ENCODE data around the gene ITGA2B. TPM values are rescaled to one million over a fixed set of nuclear protein-coding genes. Genes with fewer than 3 reads are reported as not detected.
"Not testable (repeated sequence)": the region's sequence is repeated elsewhere in the genome, so short reads cannot be mapped to it uniquely, and the experiment has no call there.

The ITGA2B gene
- total RNA-seq, 1 donor from 2014 or later: 4.3 TPM

- Mint-ChIP-seq H3K27me3 (ENCODE audit: unreplicated experiment) (peaks cover 10% of the 10 kb centered on the region), H3K9me3 (ENCODE audit: unreplicated experiment) (no peaks in the 10 kb centered on the region), H3K4me1 (ENCODE audit: unreplicated experiment) (peaks cover 13% of the 10 kb centered on the region), H3K36me3 (ENCODE audit: low read depth, unreplicated experiment) (peaks cover 4% of the 10 kb centered on the region), H3K27ac (ENCODE audit: unreplicated experiment) (peak overlapping the region; percentile 96), H3K4me3 (ENCODE audit: unreplicated experiment) (peak overlapping the region; percentile 98)
- TF ChIP-seq, protein P1, sequence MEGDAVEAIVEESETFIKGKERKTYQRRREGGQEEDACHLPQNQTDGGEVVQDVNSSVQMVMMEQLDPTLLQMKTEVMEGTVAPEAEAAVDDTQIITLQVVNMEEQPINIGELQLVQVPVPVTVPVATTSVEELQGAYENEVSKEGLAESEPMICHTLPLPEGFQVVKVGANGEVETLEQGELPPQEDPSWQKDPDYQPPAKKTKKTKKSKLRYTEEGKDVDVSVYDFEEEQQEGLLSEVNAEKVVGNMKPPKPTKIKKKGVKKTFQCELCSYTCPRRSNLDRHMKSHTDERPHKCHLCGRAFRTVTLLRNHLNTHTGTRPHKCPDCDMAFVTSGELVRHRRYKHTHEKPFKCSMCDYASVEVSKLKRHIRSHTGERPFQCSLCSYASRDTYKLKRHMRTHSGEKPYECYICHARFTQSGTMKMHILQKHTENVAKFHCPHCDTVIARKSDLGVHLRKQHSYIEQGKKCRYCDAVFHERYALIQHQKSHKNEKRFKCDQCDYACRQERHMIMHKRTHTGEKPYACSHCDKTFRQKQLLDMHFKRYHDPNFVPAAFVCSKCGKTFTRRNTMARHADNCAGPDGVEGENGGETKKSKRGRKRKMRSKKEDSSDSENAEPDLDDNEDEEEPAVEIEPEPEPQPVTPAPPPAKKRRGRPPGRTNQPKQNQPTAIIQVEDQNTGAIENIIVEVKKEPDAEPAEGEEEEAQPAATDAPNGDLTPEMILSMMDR (IDR thresholded peaks at IDR 0.05; ENCODE audit: unreplicated experiment): no peak
- no peak for DNase-seq (ENCODE audit: low spot score)
Measured at GRCh38 chr17:44346064-44346844, 43.2 kb downstream of the ITGA2B start.

GRCh38 chr17:44345454-44346026 lies 43.9 kb downstream of the ITGA2B start:
- Mint-ChIP-seq H3K36me3 (ENCODE audit: low read depth, unreplicated experiment) (peaks cover 4% of the 10 kb centered on the region), H3K4me3 (ENCODE audit: unreplicated experiment) (peak overlapping the region; percentile 98), H3K4me1 (ENCODE audit: unreplicated experiment) (peaks cover 13% of the 10 kb centered on the region), H3K9me3 (ENCODE audit: unreplicated experiment) (no peaks in the 10 kb centered on the region), H3K27me3 (ENCODE audit: unreplicated experiment) (peaks cover 10% of the 10 kb centered on the region), H3K27ac (ENCODE audit: unreplicated experiment) (peak overlapping the region; percentile 96)
- DNase-seq (ENCODE audit: low spot score): peak; percentile 69
- TF ChIP-seq, protein P1 (IDR thresholded peaks at IDR 0.05; ENCODE audit: unreplicated experiment): peak; percentile 53

DNA sequence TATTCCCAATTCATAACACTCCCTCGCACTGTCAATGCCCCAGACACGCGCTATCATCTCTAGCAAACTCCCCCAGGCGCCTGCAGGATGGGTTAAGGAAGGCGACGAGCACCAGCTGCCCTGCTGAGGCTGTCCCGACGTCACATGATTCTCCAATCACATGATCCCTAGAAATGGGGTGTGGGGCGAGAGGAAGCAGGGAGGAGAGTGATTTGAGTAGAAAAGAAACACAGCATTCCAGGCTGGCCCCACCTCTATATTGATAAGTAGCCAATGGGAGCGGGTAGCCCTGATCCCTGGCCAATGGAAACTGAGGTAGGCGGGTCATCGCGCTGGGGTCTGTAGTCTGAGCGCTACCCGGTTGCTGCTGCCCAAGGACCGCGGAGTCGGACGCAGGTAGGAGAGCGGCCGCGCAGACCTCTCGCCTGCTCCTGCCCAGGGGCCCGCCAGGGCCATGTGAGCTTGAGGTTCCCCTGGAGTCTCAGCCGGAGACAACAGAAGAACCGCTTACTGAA lies 44.5 kb downstream of the ITGA2B start, which contains the start of gene GRN:
TSS of gene GRN (plus strand) at position 364 of the 515 bp plus-strand sequence. CDS start 3,863 bp downstream, outside the sequence.
- Mint-ChIP-seq H3K4me1 (ENCODE audit: unreplicated experiment) (peaks cover 13% of the 10 kb centered on the region), H3K9me3 (ENCODE audit: unreplicated experiment) (no peaks in the 10 kb centered on the region), H3K27ac (ENCODE audit: unreplicated experiment) (peak within 1 kb of the TSS; percentile 96), H3K4me3 (ENCODE audit: unreplicated experiment) (peak within 1 kb of the TSS; percentile 98), H3K27me3 (ENCODE audit: unreplicated experiment) (peaks cover 10% of the 10 kb centered on the region), H3K36me3 (ENCODE audit: low read depth, unreplicated experiment) (peaks cover 4% of the 10 kb centered on the region)
- DNase-seq (ENCODE audit: low spot score): peak; percentile 90
- TF ChIP-seq, protein P1 (IDR thresholded peaks at IDR 0.05; ENCODE audit: unreplicated experiment): no peak

- DNase-seq (ENCODE audit: low spot score): no peak
- peaks cover 4% of the 10 kb centered on the region for H3K36me3 Mint-ChIP-seq (ENCODE audit: low read depth, unreplicated experiment)
- H3K27me3 Mint-ChIP-seq (ENCODE audit: unreplicated experiment): peaks cover 8% of the 10 kb centered on the region
- no peak overlapping the region for H3K4me3 Mint-ChIP-seq (ENCODE audit: unreplicated experiment)
- peaks cover 13% of the 10 kb centered on the region for H3K4me1 Mint-ChIP-seq (ENCODE audit: unreplicated experiment)
- TF ChIP-seq, protein P1 (IDR thresholded peaks at IDR 0.05; ENCODE audit: unreplicated experiment): no peak
- H3K27ac Mint-ChIP-seq (ENCODE audit: unreplicated experiment): no peak overlapping the region
- H3K9me3 Mint-ChIP-seq (ENCODE audit: unreplicated experiment): no peaks in the 10 kb centered on the region
Measured at GRCh38 chr17:44343510-44344209, 45.8 kb downstream of the ITGA2B start.

DNA sequence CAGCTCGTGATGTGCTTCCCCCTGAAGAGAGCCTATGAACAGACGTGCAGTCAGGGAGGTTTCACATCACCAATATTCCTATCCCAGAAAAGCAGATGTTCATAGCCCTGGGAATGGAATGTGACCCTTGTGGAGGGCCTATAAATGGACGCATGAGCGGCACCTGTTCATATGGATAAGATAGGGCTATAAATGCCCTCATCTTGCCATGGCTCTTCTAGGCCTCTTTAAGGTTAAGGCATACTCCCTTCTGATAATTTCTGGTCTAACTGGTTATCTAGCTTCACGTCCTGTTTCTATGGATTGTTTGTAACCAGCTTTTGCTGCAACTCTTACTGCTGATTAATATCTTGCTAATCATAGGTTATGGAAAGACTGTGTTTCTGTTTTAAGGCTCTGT lies 48.9 kb downstream of the ITGA2B start:
- H3K4me1 Mint-ChIP-seq (ENCODE audit: unreplicated experiment); H3K36me3 Mint-ChIP-seq (ENCODE audit: low read depth, unreplicated experiment); H3K4me3 Mint-ChIP-seq (ENCODE audit: unreplicated experiment); H3K9me3 Mint-ChIP-seq (ENCODE audit: unreplicated experiment); H3K27ac Mint-ChIP-seq (ENCODE audit: unreplicated experiment); H3K27me3 Mint-ChIP-seq (ENCODE audit: unreplicated experiment); DNase-seq (ENCODE audit: low spot score): not testable (repeated sequence)

All from endothelial cell (in vitro differentiated cells).